Neural cell (in vitro differentiated cells): ENCODE data around the gene SEZ6L2.

Experiments used
- CTCF ChIP-seq: fragments of 450-650 bp; IDR thresholded peaks from 2 replicates; pipeline ENCODE4 v1.5.1; 2014; ENCODE audit warnings: antibody characterized with exemption, mild to moderate bottlenecking, moderate library complexity; ENCODE audit not compliant: poor library complexity, severe bottlenecking
- RAD21 ChIP-seq: fragments of 450-650 bp; conservative IDR thresholded peaks from 2 replicates; pipeline ENCODE4 v1.6.1; 2014; ENCODE audit warnings: antibody characterized with exemption, mild to moderate bottlenecking, moderate library complexity
- TAF1 ChIP-seq: IDR thresholded peaks from 2 replicates; pipeline ENCODE4 v1.6.1; 2012; ENCODE audit warnings: low read depth

DNA sequence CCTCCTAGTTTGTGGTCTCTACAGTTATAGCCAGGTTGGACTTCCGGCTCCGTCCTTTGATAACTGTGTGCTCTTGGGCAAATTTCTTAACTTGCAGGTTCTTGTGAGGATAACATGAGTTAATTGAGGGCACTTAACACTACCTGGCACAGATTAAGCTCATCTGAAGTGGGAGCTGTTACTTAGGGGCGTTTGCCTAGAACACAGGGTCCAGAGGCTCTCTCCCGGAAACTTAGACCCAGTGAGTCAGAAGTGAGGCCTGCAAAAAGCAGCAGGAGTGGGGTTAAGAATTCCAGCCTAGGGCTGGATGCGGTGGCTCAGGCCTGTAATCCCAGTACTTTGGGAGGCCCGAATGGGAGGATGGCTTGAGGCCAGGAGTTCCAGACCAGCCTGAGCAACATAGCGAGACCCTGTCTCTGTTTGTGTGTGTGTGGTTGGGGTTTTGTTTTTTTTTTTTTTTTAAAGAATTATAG, 77.7 kb downstream of the SEZ6L2 start:
- TF ChIP-seq RAD21 (no peak), TAF1 (no peak), CTCF (no peak)
